BJ (cell line): ENCODE results near the gene GLCCI1. TPM values are rescaled to one million over a fixed set of nuclear protein-coding genes. Genes with fewer than 3 reads are reported as not detected.

Experiments
- CTCF ChIA-PET: fragments of 350-600 bp; formaldehyde crosslinking; extraction: SDS; loops from one replicate; lab custom pipeline; 2021; ENCODE audit warnings: antibody characterized with exemption, inconsistent platforms; lab: Yijun Ruan, JAX
- POLR2A ChIA-PET: fragments of 300-600 bp; sonication (Branson Sonifier 250); formaldehyde crosslinking; extraction: SDS; loops from one replicate; lab custom pipeline; 2021; ENCODE audit warnings: antibody characterized with exemption; lab: Charles Lee
- DNase-seq: peaks from one replicate; pipeline ENCODE4 v3.0.0-alpha.2; 2011; ENCODE audit warnings: low read depth
- H3K27me3 ChIP-seq: 2 replicates; pipeline ENCODE4 v1.6.0; 2011; ENCODE audit warnings: low read length; ENCODE audit not compliant: control insufficient read depth, insufficient read depth
- H3K36me3 ChIP-seq: 2 replicates; pipeline ENCODE4 v1.5.1; 2011; ENCODE audit warnings: low read length; ENCODE audit not compliant: control insufficient read depth, insufficient read depth
- H3K4me3 ChIP-seq: 2 replicates; pipeline ENCODE4 v1.5.1; 2011; ENCODE audit warnings: low read depth, mild to moderate bottlenecking, control low read depth, low read length
- polyA plus RNA-seq: library from polyadenylated mRNA; depleted of rRNA; stranded (reverse); fragments of >200 nt; gene quantifications from 2 replicates; pipeline ENCODE4 v1.2.3, GENCODE V29; 2011
- TF ChIP-seq, protein P1 (sequence below): IDR thresholded peaks from 2 replicates; pipeline ENCODE4 v1.5.1; 2011; ENCODE audit warnings: low read depth, mild to moderate bottlenecking, control low read depth, inconsistent platforms, low read length, moderate library complexity; ENCODE audit not compliant: insufficient read depth

Gene GLCCI1
- polyA plus RNA-seq, 1 experiment, result 11.2 TPM

DNA sequence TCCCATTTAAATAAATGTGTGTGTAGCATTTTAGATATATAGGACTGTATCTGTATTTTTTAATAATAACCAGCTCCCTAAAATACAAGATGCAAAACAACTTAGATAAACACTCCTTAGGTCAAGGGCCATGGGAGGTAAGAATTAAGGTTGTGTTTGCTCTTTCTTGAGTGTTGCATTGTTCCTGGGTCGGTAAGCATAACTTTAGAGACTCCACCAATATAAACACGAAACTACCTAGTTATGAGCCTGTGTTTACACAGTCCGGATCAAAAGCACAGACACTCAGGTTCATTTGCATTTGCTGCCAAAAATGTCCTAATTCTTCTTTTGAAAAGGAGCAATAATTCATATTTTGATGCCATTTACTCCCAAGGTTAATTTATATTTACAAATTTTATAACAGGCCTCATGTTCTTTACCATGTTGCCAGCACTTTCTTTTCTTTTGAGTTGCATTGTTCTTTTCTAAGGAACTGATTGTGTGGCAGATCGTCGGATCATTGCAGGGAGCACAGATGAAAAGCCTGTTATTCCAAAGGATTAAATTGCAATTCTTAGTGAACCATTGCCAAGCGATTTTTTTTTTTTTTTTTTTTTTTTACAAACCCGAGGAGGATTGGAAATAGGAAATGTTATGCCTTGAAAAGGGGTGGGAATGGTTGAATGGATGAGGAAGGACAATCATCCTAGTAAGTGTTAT, 45.8 kb upstream of the GLCCI1 start:
- CTCF ChIA-PET, result no interaction called here
- Histone ChIP-seq H3K36me3 (no peaks in the 10 kb centered on the region), H3K4me3 (no peak overlapping the region), H3K27me3 (no peaks in the 10 kb centered on the region)
- POLR2A ChIA-PET, result no interaction called here
- TF ChIP-seq, protein P1, sequence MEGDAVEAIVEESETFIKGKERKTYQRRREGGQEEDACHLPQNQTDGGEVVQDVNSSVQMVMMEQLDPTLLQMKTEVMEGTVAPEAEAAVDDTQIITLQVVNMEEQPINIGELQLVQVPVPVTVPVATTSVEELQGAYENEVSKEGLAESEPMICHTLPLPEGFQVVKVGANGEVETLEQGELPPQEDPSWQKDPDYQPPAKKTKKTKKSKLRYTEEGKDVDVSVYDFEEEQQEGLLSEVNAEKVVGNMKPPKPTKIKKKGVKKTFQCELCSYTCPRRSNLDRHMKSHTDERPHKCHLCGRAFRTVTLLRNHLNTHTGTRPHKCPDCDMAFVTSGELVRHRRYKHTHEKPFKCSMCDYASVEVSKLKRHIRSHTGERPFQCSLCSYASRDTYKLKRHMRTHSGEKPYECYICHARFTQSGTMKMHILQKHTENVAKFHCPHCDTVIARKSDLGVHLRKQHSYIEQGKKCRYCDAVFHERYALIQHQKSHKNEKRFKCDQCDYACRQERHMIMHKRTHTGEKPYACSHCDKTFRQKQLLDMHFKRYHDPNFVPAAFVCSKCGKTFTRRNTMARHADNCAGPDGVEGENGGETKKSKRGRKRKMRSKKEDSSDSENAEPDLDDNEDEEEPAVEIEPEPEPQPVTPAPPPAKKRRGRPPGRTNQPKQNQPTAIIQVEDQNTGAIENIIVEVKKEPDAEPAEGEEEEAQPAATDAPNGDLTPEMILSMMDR, result no peak
- DNase-seq, result no peak

DNA sequence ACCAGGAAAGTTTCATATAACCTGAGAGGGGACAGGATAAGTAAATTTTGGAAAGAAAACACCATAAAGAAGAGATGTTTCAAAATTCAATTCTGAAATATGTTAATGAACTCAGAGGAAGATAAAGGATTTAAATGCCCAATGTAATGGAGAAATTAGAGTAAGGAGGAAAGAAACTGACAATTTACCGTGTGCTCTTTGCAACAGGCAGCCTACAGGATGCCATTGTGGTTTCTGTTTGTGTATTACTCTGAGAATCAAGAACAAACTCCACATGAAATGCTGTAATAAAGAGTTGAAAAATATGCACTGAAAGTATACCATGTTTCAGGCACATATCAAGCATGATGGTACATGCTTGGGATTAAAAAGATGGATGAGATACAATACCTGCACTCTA, 44.8 kb upstream of the GLCCI1 start:
- Histone ChIP-seq H3K4me3 (no peak overlapping the region), H3K27me3 (no peaks in the 10 kb centered on the region), H3K36me3 (no peaks in the 10 kb centered on the region)
- no peak for DNase-seq
- CTCF ChIA-PET, result no interaction called here
- POLR2A ChIA-PET, result no interaction called here
- TF ChIP-seq, protein P1, result no peak

DNA sequence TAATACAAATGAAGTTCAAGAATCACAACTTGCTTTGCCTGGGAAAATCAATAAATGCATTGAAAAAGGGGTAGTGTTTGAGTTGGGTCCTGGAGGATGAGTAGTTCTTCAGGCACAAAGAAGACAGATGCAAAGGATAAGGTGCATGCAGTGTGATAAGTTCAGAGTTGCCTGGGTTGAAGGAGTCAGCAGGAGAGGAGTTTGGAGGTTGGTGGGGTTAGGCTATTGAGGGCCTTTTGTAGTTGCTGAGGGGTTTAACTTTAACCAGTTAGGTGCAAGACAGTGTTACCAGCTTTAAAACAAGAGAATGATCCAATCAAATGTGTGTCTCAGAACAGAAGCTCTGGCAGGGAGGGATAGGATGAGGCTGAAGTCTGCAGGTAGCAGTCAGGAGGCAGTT, 44.3 kb upstream of the GLCCI1 start:
- ChIA-PET POLR2A (no interaction called here), CTCF (no interaction called here)
- no peak for DNase-seq
- no peak overlapping the region for H3K4me3 ChIP-seq
- TF ChIP-seq, protein P1, result no peak
- no peaks in the 10 kb centered on the region for H3K36me3 ChIP-seq
- H3K27me3 ChIP-seq, result no peaks in the 10 kb centered on the region

DNA sequence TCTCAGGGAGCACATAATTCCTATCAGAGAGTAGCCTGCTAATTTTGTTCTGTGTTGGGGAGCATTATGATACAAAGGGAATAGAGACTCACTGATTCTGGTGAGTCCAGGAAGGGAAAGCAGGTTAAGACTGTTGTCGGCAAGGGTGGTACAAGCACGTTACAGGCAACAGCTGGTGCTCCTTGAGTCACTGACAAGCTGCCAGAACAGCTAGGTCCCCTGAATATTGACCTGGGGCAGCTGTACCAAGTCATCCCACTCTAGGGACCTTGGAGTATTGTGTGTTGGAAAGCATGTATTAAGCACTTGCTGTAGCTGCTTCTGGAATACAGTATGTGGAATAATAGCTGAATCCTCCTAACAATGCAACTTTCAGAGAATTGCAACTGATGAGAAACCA, 37.0 kb upstream of the GLCCI1 start:
- Histone ChIP-seq H3K36me3 (no peaks in the 10 kb centered on the region), H3K4me3 (no peak overlapping the region), H3K27me3 (no peaks in the 10 kb centered on the region)
- CTCF ChIA-PET, result no interaction called here
- no peak for DNase-seq
- POLR2A ChIA-PET, result no interaction called here
- TF ChIP-seq, protein P1, result no peak

DNA sequence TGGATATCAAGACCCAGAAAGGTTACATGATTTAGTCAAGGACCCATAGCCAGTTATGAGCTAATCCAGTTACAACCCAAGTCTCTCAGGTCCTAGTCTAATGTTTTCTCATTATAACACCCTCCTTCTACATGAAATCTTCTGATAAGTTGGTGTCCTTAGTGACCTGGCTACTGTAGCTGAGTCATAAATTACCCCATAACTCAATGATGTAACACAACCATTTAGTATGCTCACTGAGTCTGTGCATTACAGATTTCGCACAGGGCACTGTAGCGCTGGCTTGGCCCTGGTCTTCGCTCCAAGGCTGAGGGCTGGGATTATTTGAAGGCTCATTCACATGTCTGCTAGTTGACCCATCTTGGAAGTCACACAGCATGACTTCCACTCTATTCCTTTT, 36.0 kb upstream of the GLCCI1 start:
- no peaks in the 10 kb centered on the region for H3K27me3 ChIP-seq
- no peak for DNase-seq
- CTCF ChIA-PET, result no interaction called here
- no peak overlapping the region for H3K4me3 ChIP-seq
- TF ChIP-seq, protein P1, result no peak
- no peaks in the 10 kb centered on the region for H3K36me3 ChIP-seq
- POLR2A ChIA-PET, result no interaction called here
